OCI-LY3 (cell line): Measurements from ENCODE around the gene KRTAP29-1.
"Not testable (repeated sequence)": the region's sequence is repeated elsewhere in the genome, so short reads cannot be mapped to it uniquely, and the experiment has no call there.

ENCODE experiments used
- H2AFZ ChIP-seq: fragments of 200-600, 300-600 bp; shearing (Covaris generic); 2 replicates; pipeline ENCODE4 v1.6.0; 2014; ENCODE audit warnings: antibody characterized with exemption, low read depth, low read length
- H3K27ac ChIP-seq: fragments of 200-600, 300-600 bp; sonication (generic); 2 replicates; pipeline ENCODE4 v1.5.1; 2014; ENCODE audit warnings: mild to moderate bottlenecking, low read length, moderate library complexity, mixed read lengths
- H3K27me3 ChIP-seq: fragments of 200-600, 300-600 bp; sonication (generic); 2 replicates; pipeline ENCODE4 v1.6.1; 2014; ENCODE audit warnings: low read depth, low read length, mixed read lengths
- H3K36me3 ChIP-seq: fragments of 200-600, 300-600 bp; sonication (generic); replicated peaks from 2 replicates; pipeline ENCODE3; 2014; ENCODE audit warnings: low read depth, low read length, mixed read lengths
- H3K4me1 ChIP-seq: fragments of 300-600, 200-600 bp; sonication (generic); 2 replicates; pipeline ENCODE4 v1.6.1; 2014; ENCODE audit warnings: low read length, mixed read lengths
- H3K4me2 ChIP-seq: fragments of 200-600, 300-600 bp; sonication (generic); 2 replicates; pipeline ENCODE4 v1.6.1; 2014; ENCODE audit warnings: low read length, mixed read lengths
- H3K4me3 ChIP-seq: fragments of 300-600, 200-600 bp; sonication (generic); 2 replicates; pipeline ENCODE4 v1.5.1; 2014; ENCODE audit warnings: antibody characterized with exemption, mild to moderate bottlenecking, low read length, moderate library complexity
- H3K79me2 ChIP-seq: fragments of 300-600, 200-600 bp; shearing (Covaris generic); 2 replicates; pipeline ENCODE4 v1.6.1; 2014; ENCODE audit warnings: mild to moderate bottlenecking, low read length, mixed read lengths
- H3K9ac ChIP-seq: fragments of 300-600, 200-600 bp; shearing (Covaris generic); 2 replicates; pipeline ENCODE4 v1.6.0; 2014; ENCODE audit warnings: mild to moderate bottlenecking, low read length, moderate library complexity
- H3K9me3 ChIP-seq: fragments of 200-600, 300-600 bp; shearing (Covaris generic); 2 replicates; pipeline ENCODE4 v1.6.1; 2014; ENCODE audit warnings: low read length, mixed read lengths; ENCODE audit not compliant: insufficient read depth
- H4K20me1 ChIP-seq: fragments of 200-600, 300-600 bp; sonication (generic); 2 replicates; pipeline ENCODE4 v1.6.1; 2016; ENCODE audit warnings: low read length, mixed read lengths; ENCODE audit not compliant: insufficient read depth
- CTCF ChIP-seq: fragments of 200-600, 300-600 bp; sonication (generic); IDR thresholded peaks from 2 replicates; pipeline ENCODE4 v1.5.1; 2014; ENCODE audit warnings: antibody characterized with exemption, low read length, low read depth
- EZH2phosphoT487 ChIP-seq: fragments of 200-600 bp; shearing (Covaris generic); IDR thresholded peaks from 2 replicates; pipeline ENCODE4 v1.6.1; 2018; ENCODE audit warnings: antibody characterized with exemption, mixed run types, low read depth

The KRTAP29-1 gene

GRCh38 chr17:41263212-41263611 lies 39.4 kb downstream of the KRTAP29-1 start:
- Histone ChIP-seq H3K27me3 (peaks cover 27% of the 10 kb centered on the region), H3K36me3 (no peaks in the 10 kb centered on the region), H3K4me2 (no peak overlapping the region), H3K4me1 (no peaks in the 10 kb centered on the region), H3K9ac (no peak overlapping the region), H2AFZ (no peak overlapping the region), H4K20me1 (no peaks in the 10 kb centered on the region), H3K4me3 (no peak overlapping the region), H3K79me2 (no peaks in the 10 kb centered on the region), H3K9me3 (no peaks in the 10 kb centered on the region), H3K27ac (no peak overlapping the region)
- TF ChIP-seq CTCF (no peak), EZH2phosphoT487 (no peak)

- H2AFZ ChIP-seq: no peak overlapping the region
- no peaks in the 10 kb centered on the region for H4K20me1 ChIP-seq
- TF ChIP-seq EZH2phosphoT487: no peak
- TF ChIP-seq CTCF: no peak
- no peak overlapping the region for H3K9ac ChIP-seq
- H3K4me1 ChIP-seq: no peaks in the 10 kb centered on the region
- H3K79me2 ChIP-seq: no peaks in the 10 kb centered on the region
- H3K4me2 ChIP-seq: no peak overlapping the region
- H3K27me3 ChIP-seq: peaks cover 44% of the 10 kb centered on the region
- H3K36me3 ChIP-seq: no peaks in the 10 kb centered on the region
- H3K9me3 ChIP-seq: no peaks in the 10 kb centered on the region
- H3K27ac ChIP-seq: no peak overlapping the region
- H3K4me3 ChIP-seq: no peak overlapping the region
These were observed 44.2 kb downstream of the KRTAP29-1 start for GRCh38 chr17:41258406-41258805.

- Histone ChIP-seq H2AFZ (no peak overlapping the region), H3K4me2 (no peak overlapping the region), H3K9me3 (no peaks in the 10 kb centered on the region), H3K4me3 (no peak overlapping the region), H3K9ac (no peak overlapping the region), H3K36me3 (no peaks in the 10 kb centered on the region), H3K4me1 (no peaks in the 10 kb centered on the region), H3K79me2 (no peaks in the 10 kb centered on the region), H3K27ac (no peak overlapping the region), H4K20me1 (no peaks in the 10 kb centered on the region), H3K27me3 (peaks cover 39% of the 10 kb centered on the region)
- TF ChIP-seq EZH2phosphoT487: no peak
- no peak for TF ChIP-seq CTCF
These were observed 46.4 kb downstream of the KRTAP29-1 start for GRCh38 chr17:41256291-41256685.

- H2AFZ ChIP-seq, H3K4me3 ChIP-seq, H3K79me2 ChIP-seq, H3K27ac ChIP-seq, H3K36me3 ChIP-seq, H3K4me1 ChIP-seq, H3K9me3 ChIP-seq, H3K4me2 ChIP-seq, H3K9ac ChIP-seq, H4K20me1 ChIP-seq: not testable (repeated sequence)
- H3K27me3 ChIP-seq: peaks cover 42% of the 10 kb centered on the region
These were observed 47.0 kb downstream of the KRTAP29-1 start, which contains the start of gene KRTAP9-9 for GRCh38 chr17:41255381-41256290. KRTAP9-9 (plus strand) TSS chr17:41255384.
